Measurements from ENCODE around the gene GOLGA6D. TPM values are rescaled to one million over a fixed set of nuclear protein-coding genes. Genes with fewer than 3 reads are reported as not detected.
"Not testable (repeated sequence)": the region's sequence is repeated elsewhere in the genome, so short reads cannot be mapped to it uniquely, and the experiment has no call there.

GOLGA6D gene
- under 1 TPM in 1 of 2 donors, not detected in 1; 0.16 TPM for total RNA-seq

- H3K4me1 Mint-ChIP-seq; H3K4me3 Mint-ChIP-seq; H3K27ac Mint-ChIP-seq; H3K9me3 Mint-ChIP-seq; ATAC-seq (replicated peaks); H3K36me3 Mint-ChIP-seq (ENCODE audit: low read depth); H3K27me3 Mint-ChIP-seq: not testable (repeated sequence)
These were observed at the start of gene GOLGA6D for GRCh38 chr15:75282572-75282971. GOLGA6D (plus strand) TSS chr15:75282835; CDS start chr15:75282876, 41 bp downstream.

- no peak for ATAC-seq (replicated peaks)
- H3K36me3 Mint-ChIP-seq (ENCODE audit: low read depth) = no peaks in the 10 kb centered on the region
- no peak overlapping the region for H3K27ac Mint-ChIP-seq
- H3K27me3 Mint-ChIP-seq = peaks cover 11% of the 10 kb centered on the region
- no peaks in the 10 kb centered on the region for H3K4me1 Mint-ChIP-seq
- no peaks in the 10 kb centered on the region for H3K9me3 Mint-ChIP-seq
- H3K4me3 Mint-ChIP-seq = no peak overlapping the region
These were observed 49.0 kb upstream of the GOLGA6D start for GRCh38 chr15:75233504-75234190.

- Mint-ChIP-seq H3K27ac (no peak overlapping the region), H3K27me3 (peaks cover 11% of the 10 kb centered on the region), H3K9me3 (no peaks in the 10 kb centered on the region), H3K4me1 (no peaks in the 10 kb centered on the region), H3K4me3 (no peak overlapping the region), H3K36me3 (ENCODE audit: low read depth) (no peaks in the 10 kb centered on the region)
- ATAC-seq (replicated peaks) = no peak
These were observed 48.3 kb upstream of the GOLGA6D start for GRCh38 chr15:75234191-75234810.

- no peak overlapping the region for H3K27ac Mint-ChIP-seq
- peaks cover 11% of the 10 kb centered on the region for H3K27me3 Mint-ChIP-seq
- no peaks in the 10 kb centered on the region for H3K36me3 Mint-ChIP-seq (ENCODE audit: low read depth)
- no peak for ATAC-seq (replicated peaks)
- no peak overlapping the region for H3K4me3 Mint-ChIP-seq
- no peaks in the 10 kb centered on the region for H3K9me3 Mint-ChIP-seq
- H3K4me1 Mint-ChIP-seq = no peaks in the 10 kb centered on the region
These were observed 47.5 kb upstream of the GOLGA6D start for GRCh38 chr15:75235051-75235673.

DNA sequence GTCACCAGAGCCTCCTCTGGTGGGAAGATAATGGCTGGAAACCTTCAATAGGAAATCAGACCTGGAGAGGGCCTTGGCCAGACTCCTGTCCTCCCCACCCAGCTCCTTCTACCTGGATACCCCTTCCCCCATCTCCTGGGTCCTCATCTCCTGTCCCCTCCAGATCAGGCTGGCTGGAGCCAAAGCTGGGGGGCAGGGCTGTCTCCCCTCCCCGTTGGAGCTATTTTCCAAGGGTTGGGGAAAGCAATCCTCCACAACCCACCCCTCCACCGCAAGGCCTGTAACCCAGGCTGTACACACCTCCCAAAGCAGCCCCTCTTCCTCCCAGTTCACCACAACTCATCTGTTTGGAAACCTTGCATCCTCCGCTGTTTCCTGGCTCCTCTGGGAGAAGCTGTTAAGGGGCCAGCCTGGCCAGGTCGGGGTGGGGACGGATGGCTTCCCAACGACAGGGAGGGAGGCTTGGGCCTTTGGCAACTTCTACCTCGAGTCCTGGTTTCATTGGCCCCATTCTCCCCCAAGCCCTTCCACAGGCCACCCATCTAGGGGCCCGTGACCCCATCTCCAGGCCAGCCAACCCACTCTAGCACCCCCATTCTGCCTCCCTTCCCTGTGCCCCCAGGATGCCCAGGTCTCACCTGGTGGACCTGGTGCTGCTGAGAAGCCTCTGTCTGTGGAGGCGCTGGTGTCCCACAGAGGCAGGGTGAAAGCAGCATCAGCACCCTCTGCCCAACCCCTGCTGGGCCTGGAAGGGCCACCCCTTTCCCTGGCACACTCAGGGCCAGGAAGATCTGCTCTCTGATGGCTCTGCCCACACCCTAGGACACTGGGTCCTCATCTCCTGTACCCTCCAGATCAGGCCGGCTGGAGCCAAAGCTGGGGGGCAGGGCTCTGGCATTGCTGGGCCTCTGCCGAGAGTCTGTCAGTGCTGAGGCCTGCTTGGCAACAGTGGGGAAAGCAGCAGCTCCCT, 46.6 kb upstream of the GOLGA6D start:
- Mint-ChIP-seq H3K27ac (no peak overlapping the region), H3K27me3 (peaks cover 11% of the 10 kb centered on the region), H3K4me1 (no peaks in the 10 kb centered on the region), H3K9me3 (no peaks in the 10 kb centered on the region), H3K36me3 (ENCODE audit: low read depth) (no peaks in the 10 kb centered on the region), H3K4me3 (no peak overlapping the region)
- no peak for ATAC-seq (replicated peaks)

- Mint-ChIP-seq H3K27ac (no peak overlapping the region), H3K4me1 (no peaks in the 10 kb centered on the region), H3K9me3 (no peaks in the 10 kb centered on the region), H3K36me3 (ENCODE audit: low read depth) (no peaks in the 10 kb centered on the region), H3K4me3 (no peak overlapping the region), H3K27me3 (peaks cover 4% of the 10 kb centered on the region)
- ATAC-seq (replicated peaks) = no peak
These were observed 45.2 kb upstream of the GOLGA6D start for GRCh38 chr15:75237316-75237982.

GRCh38 chr15:75238150-75238549, 44.5 kb upstream of the GOLGA6D start:
- Mint-ChIP-seq H3K36me3 (ENCODE audit: low read depth) (no peaks in the 10 kb centered on the region), H3K27me3 (no peaks in the 10 kb centered on the region), H3K27ac (no peak overlapping the region), H3K4me1 (no peaks in the 10 kb centered on the region), H3K4me3 (no peak overlapping the region), H3K9me3 (no peaks in the 10 kb centered on the region)
- no peak for ATAC-seq (replicated peaks)

- not testable (repeated sequence) for H3K4me1 Mint-ChIP-seq; H3K27me3 Mint-ChIP-seq; H3K4me3 Mint-ChIP-seq; ATAC-seq (replicated peaks); H3K9me3 Mint-ChIP-seq; H3K27ac Mint-ChIP-seq; H3K36me3 Mint-ChIP-seq (ENCODE audit: low read depth)
These were observed 36.9 kb upstream of the GOLGA6D start for GRCh38 chr15:75245741-75246140.

DNA sequence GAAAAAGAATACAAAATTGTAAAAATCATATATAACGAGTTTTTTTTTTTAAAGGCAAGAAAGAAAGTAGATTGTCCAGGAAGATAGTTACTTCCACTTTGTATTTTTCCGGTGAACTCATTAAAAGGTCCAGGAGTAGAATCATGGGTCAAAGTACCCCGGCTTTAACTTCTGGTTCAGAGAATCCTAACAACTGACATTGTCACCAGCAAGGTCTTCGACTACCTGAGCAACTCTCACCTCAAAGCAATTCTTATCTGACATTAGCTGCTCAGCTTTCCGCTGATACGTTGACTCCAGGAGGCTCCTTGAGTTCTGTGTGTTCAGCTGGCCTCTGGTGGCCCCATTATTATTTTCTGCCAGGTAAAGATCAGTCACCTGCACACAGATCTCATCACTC, 33.6 kb upstream of the GOLGA6D start:
- H3K36me3 Mint-ChIP-seq (ENCODE audit: low read depth); H3K9me3 Mint-ChIP-seq; H3K4me1 Mint-ChIP-seq; H3K4me3 Mint-ChIP-seq; ATAC-seq (replicated peaks); H3K27ac Mint-ChIP-seq: not testable (repeated sequence)
- H3K27me3 Mint-ChIP-seq = peaks cover 15% of the 10 kb centered on the region

GRCh38 chr15:75249726-75250125, 32.9 kb upstream of the GOLGA6D start:
- Mint-ChIP-seq H3K4me1 (no peaks in the 10 kb centered on the region), H3K27me3 (peaks cover 15% of the 10 kb centered on the region), H3K36me3 (ENCODE audit: low read depth) (no peaks in the 10 kb centered on the region), H3K4me3 (no peak overlapping the region), H3K9me3 (no peaks in the 10 kb centered on the region), H3K27ac (no peak overlapping the region)
- ATAC-seq (replicated peaks) = no peak

- H3K36me3 Mint-ChIP-seq (ENCODE audit: low read depth); H3K27ac Mint-ChIP-seq; ATAC-seq (replicated peaks); H3K4me3 Mint-ChIP-seq; H3K9me3 Mint-ChIP-seq; H3K4me1 Mint-ChIP-seq: not testable (repeated sequence)
- peaks cover 15% of the 10 kb centered on the region for H3K27me3 Mint-ChIP-seq
These were observed 31.3 kb upstream of the GOLGA6D start for GRCh38 chr15:75251343-75251742.

GRCh38 chr15:75252285-75252684, 30.4 kb upstream of the GOLGA6D start:
- not testable (repeated sequence) for H3K4me3 Mint-ChIP-seq; ATAC-seq (replicated peaks); H3K36me3 Mint-ChIP-seq (ENCODE audit: low read depth); H3K9me3 Mint-ChIP-seq; H3K27ac Mint-ChIP-seq; H3K4me1 Mint-ChIP-seq
- peaks cover 15% of the 10 kb centered on the region for H3K27me3 Mint-ChIP-seq

DNA sequence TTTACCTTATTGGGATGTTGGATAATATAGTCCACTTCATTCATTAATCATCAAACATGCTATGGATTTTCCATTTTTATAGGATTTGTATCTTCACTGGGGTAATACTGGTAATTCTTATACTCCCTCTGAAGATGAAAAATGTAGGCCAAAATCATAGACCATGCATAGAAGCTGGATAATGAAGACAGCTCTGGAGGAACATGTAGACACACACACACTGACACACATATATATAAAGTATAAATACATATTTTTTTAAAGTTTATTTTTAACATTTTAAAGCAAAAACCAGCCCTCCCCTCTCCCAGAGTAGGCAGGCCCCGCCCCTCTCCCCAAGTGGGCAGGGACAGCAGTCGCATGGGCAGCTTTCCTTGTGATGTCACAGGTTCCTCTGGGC, 24.6 kb upstream of the GOLGA6D start, which contains the start of gene GOLGA6C:
Gene GOLGA6C, plus strand, starts transcription at position 301 of the 400 bp plus-strand sequence. CDS start 265 bp downstream, outside the sequence.
- H3K4me1 Mint-ChIP-seq; H3K36me3 Mint-ChIP-seq (ENCODE audit: low read depth); H3K27ac Mint-ChIP-seq; H3K9me3 Mint-ChIP-seq; ATAC-seq (replicated peaks); H3K4me3 Mint-ChIP-seq; H3K27me3 Mint-ChIP-seq: not testable (repeated sequence)
